Endodermal cell (in vitro differentiated cells): ENCODE measurements around the gene CHST1. TPM values are rescaled to one million over a fixed set of nuclear protein-coding genes. Genes with fewer than 3 reads are reported as not detected.
A peak's percentile ranks its signal among the peaks of the same experiment; 100 is the strongest.

Source experiments
- DNase-seq: peaks from one replicate; pipeline ENCODE4 v3.0.0-alpha.2; 2017
- H3K27ac ChIP-seq: 2 replicates; pipeline ENCODE4 v1.5.1; 2013; ENCODE audit warnings: mild to moderate bottlenecking, low read depth, low read length, moderate library complexity
- H3K27me3 ChIP-seq: 2 replicates; pipeline ENCODE4 v1.6.1; 2013; ENCODE audit warnings: mild to moderate bottlenecking, low read length, moderate library complexity; ENCODE audit not compliant: insufficient read depth, control insufficient read depth, poor library complexity, severe bottlenecking
- H3K36me3 ChIP-seq: 2 replicates; pipeline ENCODE4 v1.7.0; 2013; ENCODE audit warnings: mild to moderate bottlenecking, low read length, moderate library complexity; ENCODE audit not compliant: control insufficient read depth, insufficient read depth
- H3K4me1 ChIP-seq: one replicate; pipeline ENCODE4 v1.7.0; 2013; ENCODE audit warnings: low read length; ENCODE audit not compliant: control insufficient read depth, insufficient read depth
- H3K4me3 ChIP-seq: 2 replicates; pipeline ENCODE4 v1.5.1; 2013; ENCODE audit warnings: mild to moderate bottlenecking, low read length, moderate library complexity
- H3K9ac ChIP-seq: 2 replicates; pipeline ENCODE4 v1.6.1; 2013; ENCODE audit warnings: mild to moderate bottlenecking, low read length, moderate library complexity; ENCODE audit not compliant: poor library complexity, severe bottlenecking; ENCODE audit errors: extremely low read depth
- H3K9me3 ChIP-seq: 2 replicates; pipeline ENCODE4 v1.6.1; 2013; ENCODE audit warnings: mild to moderate bottlenecking, low read length, moderate library complexity; ENCODE audit not compliant: control insufficient read depth
- H3K27ac Mint-ChIP-seq: 2 replicates; pipeline ENCODE4 v1.8.0; 2020; ENCODE audit warnings: mixed read lengths
- H3K27me3 Mint-ChIP-seq: 2 replicates; pipeline ENCODE4 v1.8.0; 2021; ENCODE audit warnings: mild to moderate bottlenecking, mixed read lengths; ENCODE audit not compliant: insufficient read depth
- H3K36me3 Mint-ChIP-seq: 2 replicates; pipeline ENCODE4 v1.8.0; 2020; ENCODE audit warnings: low read depth, mixed read lengths
- H3K4me1 Mint-ChIP-seq: 2 replicates; pipeline ENCODE4 v1.8.0; 2020; ENCODE audit warnings: mixed read lengths
- H3K4me3 Mint-ChIP-seq: 2 replicates; pipeline ENCODE4 v1.8.0; 2020; ENCODE audit warnings: mild to moderate bottlenecking, moderate library complexity, mixed read lengths
- H3K9me3 Mint-ChIP-seq: 2 replicates; pipeline ENCODE4 v1.8.0; 2020; ENCODE audit warnings: mild to moderate bottlenecking, mixed read lengths
- CTCF ChIP-seq: fragments of 200-600 bp; sonication (generic); conservative IDR thresholded peaks from 2 replicates; pipeline ENCODE4 v1.5.0; 2021; ENCODE audit warnings: antibody characterized with exemption, mild to moderate bottlenecking
- WGBS, 2 experiments: methylation state at CpG; one replicate each; pipeline versions ENCODE4 v1.1.5 to v1.1.7; 2013; ENCODE audit warnings: missing lambda C conversion rate in 2 of 2, mixed read lengths in 1 of 2; ENCODE audit not compliant: insufficient coverage in 1 of 2, insufficient read length in 1 of 2; 5-methylcytosine and 5-hydroxymethylcytosine counted together
- total RNA-seq, 2 donors: library from RNA; stranded (reverse); fragmentation: NEBNext Ultra II Directional in 1 of 2; extraction: Animal tissue kit (Norgen Biotek cat#: 25700) in 1 of 2; gene quantifications; 2 replicates in 1 of 2; 3 replicates in 1 of 2; pipeline ENCODE4 v1.2.1, GENCODE V29; 2021

CHST1 gene
- total RNA-seq, 2 donors from 2014 or later, result 0.95 to 1.6 TPM

GRCh38 chr11:45651841-45652749 is 13.3 kb downstream of the CHST1 start:
- H3K36me3 Mint-ChIP-seq, result no peaks in the 10 kb centered on the region
- H3K4me1 ChIP-seq, result no peaks in the 10 kb centered on the region
- 86 to 89% methylated on average over 12 to 20 of the region's 20 CpGs for WGBS, 2 experiments
- peaks cover 6% of the 10 kb centered on the region for H3K4me1 Mint-ChIP-seq
- H3K27me3 Mint-ChIP-seq, result peaks cover 7% of the 10 kb centered on the region
- no peak overlapping the region for H3K27ac ChIP-seq
- no peaks in the 10 kb centered on the region for H3K9me3 Mint-ChIP-seq
- no peak overlapping the region for H3K4me3 Mint-ChIP-seq
- H3K4me3 ChIP-seq, result no peak overlapping the region
- H3K9me3 ChIP-seq, result no peaks in the 10 kb centered on the region
- H3K36me3 ChIP-seq, result no peaks in the 10 kb centered on the region
- no peak for DNase-seq
- TF ChIP-seq CTCF, result no peak
- no peak overlapping the region for H3K9ac ChIP-seq
- no peaks in the 10 kb centered on the region for H3K27me3 ChIP-seq
- no peak overlapping the region for H3K27ac Mint-ChIP-seq

- DNase-seq, result no peak
- H3K27me3 Mint-ChIP-seq, result peaks cover 5% of the 10 kb centered on the region
- H3K4me1 Mint-ChIP-seq, result peaks cover 6% of the 10 kb centered on the region
- Histone ChIP-seq H3K4me1 (no peaks in the 10 kb centered on the region), H3K27ac (no peak overlapping the region), H3K9ac (no peak overlapping the region), H3K27me3 (no peaks in the 10 kb centered on the region), H3K4me3 (no peak overlapping the region), H3K36me3 (no peaks in the 10 kb centered on the region), H3K9me3 (no peaks in the 10 kb centered on the region)
- H3K36me3 Mint-ChIP-seq, result no peaks in the 10 kb centered on the region
- H3K27ac Mint-ChIP-seq, result no peak overlapping the region
- no peak overlapping the region for H3K4me3 Mint-ChIP-seq
- H3K9me3 Mint-ChIP-seq, result no peaks in the 10 kb centered on the region
- no peak for TF ChIP-seq CTCF
- WGBS, 2 experiments, result 85 to 90% methylated on average over 4 to 9 of the region's 9 CpGs
These were observed 14.3 kb downstream of the CHST1 start for GRCh38 chr11:45651156-45651555.

GRCh38 chr11:45650166-45651095 is 15.0 kb downstream of the CHST1 start:
- peaks cover 6% of the 10 kb centered on the region for H3K4me1 Mint-ChIP-seq
- H3K27me3 Mint-ChIP-seq, result peaks cover 4% of the 10 kb centered on the region
- Histone ChIP-seq H3K36me3 (no peaks in the 10 kb centered on the region), H3K4me3 (no peak overlapping the region), H3K9me3 (no peaks in the 10 kb centered on the region), H3K27ac (no peak overlapping the region), H3K27me3 (no peaks in the 10 kb centered on the region), H3K9ac (no peak overlapping the region), H3K4me1 (no peaks in the 10 kb centered on the region)
- H3K4me3 Mint-ChIP-seq, result no peak overlapping the region
- H3K36me3 Mint-ChIP-seq, result no peaks in the 10 kb centered on the region
- no peaks in the 10 kb centered on the region for H3K9me3 Mint-ChIP-seq
- no peak overlapping the region for H3K27ac Mint-ChIP-seq
- peak; percentile 45 for DNase-seq
- WGBS, 2 experiments, result 94 to 97% methylated on average over 47 to 75 of the region's 75 CpGs
- TF ChIP-seq CTCF, result no peak
